Ishikawa (cell line): ENCODE measurements around the gene MUC3A.

Experiments used
- CEBPB ChIP-seq: IDR thresholded peaks from 2 replicates; pipeline ENCODE4 v1.6.1; 2012
- CREB1 ChIP-seq: IDR thresholded peaks from 2 replicates; pipeline ENCODE4 v1.6.1; 2012; ENCODE audit warnings: low read depth
- EGR1 ChIP-seq: IDR thresholded peaks from 2 replicates; pipeline ENCODE4 v1.6.1; 2012
- EP300 ChIP-seq: IDR thresholded peaks from 2 replicates; pipeline ENCODE4 v1.6.1; 2012; ENCODE audit warnings: borderline replicate concordance
- FOXM1 ChIP-seq: IDR thresholded peaks from 2 replicates; pipeline ENCODE4 v1.6.1; 2012; ENCODE audit warnings: low read depth, borderline replicate concordance
- MAX ChIP-seq: IDR thresholded peaks from 2 replicates; pipeline ENCODE4 v1.6.1; 2012
- NFIC ChIP-seq: IDR thresholded peaks from 2 replicates; pipeline ENCODE4 v1.6.1; 2012
- RAD21 ChIP-seq: IDR thresholded peaks from 2 replicates; pipeline ENCODE4 v1.6.1; 2012; ENCODE audit warnings: low read depth
- REST ChIP-seq: IDR thresholded peaks from 2 replicates; pipeline ENCODE4 v1.6.1; 2012; ENCODE audit warnings: low read depth, mild to moderate bottlenecking
- TAF1 ChIP-seq: IDR thresholded peaks from 2 replicates; pipeline ENCODE4 v1.6.1; 2012; ENCODE audit warnings: low read depth, mild to moderate bottlenecking
- TCF12 ChIP-seq: IDR thresholded peaks from 2 replicates; pipeline ENCODE4 v1.6.1; 2012; ENCODE audit warnings: low read depth
- TEAD4 ChIP-seq: IDR thresholded peaks from 2 replicates; pipeline ENCODE4 v1.6.1; 2012
- USF1 ChIP-seq: IDR thresholded peaks from 2 replicates; pipeline ENCODE4 v1.6.1; 2012
- YY1 ChIP-seq: IDR thresholded peaks from 2 replicates; pipeline ENCODE4 v1.6.1; 2012; ENCODE audit warnings: low read depth
- ZBTB7A ChIP-seq: IDR thresholded peaks from 2 replicates; pipeline ENCODE4 v1.6.1; 2012; ENCODE audit warnings: low read depth

MUC3A gene

GRCh38 chr7:100978300-100978699 is 29.0 kb downstream of the MUC3A start:
- TF ChIP-seq CEBPB: no peak
- no peak for TF ChIP-seq TEAD4
- TF ChIP-seq EP300: no peak
- no peak for TF ChIP-seq ZBTB7A
- TF ChIP-seq REST: no peak

- no peak for TF ChIP-seq RAD21
Measured at GRCh38 chr7:100983451-100984187, 34.3 kb downstream of the MUC3A start.

GRCh38 chr7:100991631-100992030 is 42.3 kb downstream of the MUC3A start:
- TF ChIP-seq TEAD4 (no peak), REST (no peak), FOXM1 (no peak)

- TF ChIP-seq FOXM1 (no peak), CEBPB (no peak), REST (no peak), RAD21 (no peak), YY1 (no peak), NFIC (no peak), MAX (no peak), TEAD4 (no peak), CREB1 (no peak)
Measured at GRCh38 chr7:101009629-101010028, 60.3 kb downstream of the MUC3A start.

- TF ChIP-seq TEAD4 (no peak), USF1 (no peak), NFIC (no peak), YY1 (no peak), EGR1 (no peak), RAD21 (no peak), TCF12 (no peak), EP300 (no peak), MAX (no peak), CEBPB (no peak), FOXM1 (no peak), TAF1 (no peak), CREB1 (no peak)
Measured at GRCh38 chr7:101012931-101013330, 63.6 kb downstream of the MUC3A start.

- TF ChIP-seq REST (no peak), YY1 (no peak), EP300 (no peak), CREB1 (no peak)
Measured at GRCh38 chr7:101015626-101016025, 66.3 kb downstream of the MUC3A start.
